Measurements from ENCODE around the gene CEP85. TPM values are rescaled to one million over a fixed set of nuclear protein-coding genes. Genes with fewer than 3 reads are reported as not detected.

CEP85 gene
- total RNA-seq, 2 experiments from 2014 or later = 45.7 to 47.0 TPM

- Mint-ChIP-seq H3K27ac (no peak overlapping the region), H3K9me3 (no peaks in the 10 kb centered on the region), H3K36me3 (ENCODE audit: low read depth) (no peaks in the 10 kb centered on the region), H3K27me3 (ENCODE audit: low read depth) (no peaks in the 10 kb centered on the region), H3K4me1 (ENCODE audit: low read depth) (peaks cover 30% of the 10 kb centered on the region), H3K4me3 (no peak overlapping the region)
- CTCF ChIA-PET = interaction anchor here (0.5 kb wide), 1 partner anchor 231 kb away, joined by 7 read pairs; no protein-coding TSS in a partner anchor
- intact Hi-C loops (cut with micrococcal nuclease) = no loop called here
- no peak for DNase-seq
Observed at GRCh38 chr1:26200413-26200812, 33.6 kb upstream of the CEP85 start.

- Mint-ChIP-seq H3K4me3 (no peak overlapping the region), H3K9me3 (no peaks in the 10 kb centered on the region), H3K27ac (no peak overlapping the region)
Observed at GRCh38 chr1:26203642-26204318, 30.2 kb upstream of the CEP85 start.

GRCh38 chr1:26210147-26210870 is 23.7 kb upstream of the CEP85 start:
- intact Hi-C loops (cut with micrococcal nuclease) = no loop called here
- CTCF ChIA-PET = interaction anchor here (0.7 kb wide), 1 partner anchor 196 kb away, joined by 6 read pairs; no protein-coding TSS in a partner anchor
- no peak for DNase-seq
- Mint-ChIP-seq H3K27ac (no peak overlapping the region), H3K9me3 (no peaks in the 10 kb centered on the region), H3K36me3 (ENCODE audit: low read depth) (no peaks in the 10 kb centered on the region), H3K27me3 (ENCODE audit: low read depth) (no peaks in the 10 kb centered on the region), H3K4me3 (no peak overlapping the region), H3K4me1 (ENCODE audit: low read depth) (no peaks in the 10 kb centered on the region)

More at GRCh38 chr1:26203642-26204318, 30.2 kb upstream of the CEP85 start:
- DNase-seq = peak; percentile 22
- intact Hi-C loops (cut with micrococcal nuclease) = no loop called here
- CTCF ChIA-PET = interaction anchor here (1.2 to 2.6 kb wide), 4 partner anchors 9 to 214 kb away, joined by 3 to 8 read pairs (median 6); partner anchors contain the start of gene CEP85
- Mint-ChIP-seq H3K36me3 (ENCODE audit: low read depth) (no peaks in the 10 kb centered on the region), H3K4me1 (ENCODE audit: low read depth) (peaks cover 30% of the 10 kb centered on the region), H3K27me3 (ENCODE audit: low read depth) (no peaks in the 10 kb centered on the region)

GRCh38 chr1:26212726-26213125 is 21.3 kb upstream of the CEP85 start:
- Mint-ChIP-seq H3K4me1 (ENCODE audit: low read depth) (no peaks in the 10 kb centered on the region), H3K27ac (no peak overlapping the region), H3K4me3 (no peak overlapping the region), H3K36me3 (ENCODE audit: low read depth) (no peaks in the 10 kb centered on the region), H3K9me3 (no peaks in the 10 kb centered on the region), H3K27me3 (ENCODE audit: low read depth) (no peaks in the 10 kb centered on the region)
- intact Hi-C loops (cut with micrococcal nuclease) = no loop called here
- CTCF ChIA-PET = interaction anchor here (0.8 to 1.0 kb wide), 2 partner anchors 9 to 150 kb away, joined by 3 to 4 read pairs; no protein-coding TSS in a partner anchor
- no peak for DNase-seq

GRCh38 chr1:26213335-26213905 is 20.6 kb upstream of the CEP85 start:
- no peak for DNase-seq
- no peak overlapping the region for H3K4me3 Mint-ChIP-seq
- H3K36me3 Mint-ChIP-seq (ENCODE audit: low read depth) = no peaks in the 10 kb centered on the region
- no peaks in the 10 kb centered on the region for H3K9me3 Mint-ChIP-seq
- H3K4me1 Mint-ChIP-seq (ENCODE audit: low read depth) = no peaks in the 10 kb centered on the region
- CTCF ChIA-PET = interaction anchor here (0.8 kb wide), 1 partner anchor 149 kb away, joined by 3 read pairs; no protein-coding TSS in a partner anchor
- H3K27ac Mint-ChIP-seq = no peak overlapping the region
- no peaks in the 10 kb centered on the region for H3K27me3 Mint-ChIP-seq (ENCODE audit: low read depth)
- intact Hi-C loops (cut with micrococcal nuclease) = no loop called here

GRCh38 chr1:26215246-26215645 is 18.8 kb upstream of the CEP85 start:
- CTCF ChIA-PET = interaction anchor here (1.7 kb wide), 1 partner anchor 17 kb away, joined by 4 read pairs; no protein-coding TSS in a partner anchor
- H3K4me3 Mint-ChIP-seq = no peak overlapping the region
- no peak overlapping the region for H3K27ac Mint-ChIP-seq

GRCh38 chr1:26218906-26219494 is 15.0 kb upstream of the CEP85 start:
- Mint-ChIP-seq H3K27me3 (ENCODE audit: low read depth) (no peaks in the 10 kb centered on the region), H3K36me3 (ENCODE audit: low read depth) (no peaks in the 10 kb centered on the region), H3K4me1 (ENCODE audit: low read depth) (no peaks in the 10 kb centered on the region), H3K9me3 (no peaks in the 10 kb centered on the region), H3K27ac (no peak overlapping the region), H3K4me3 (no peak overlapping the region)
- CTCF ChIA-PET = no interaction called here
- intact Hi-C loops (cut with micrococcal nuclease) = no loop called here
- no peak for DNase-seq

More at GRCh38 chr1:26215246-26215645, 18.8 kb upstream of the CEP85 start:
- intact Hi-C loops (cut with micrococcal nuclease) = no loop called here
- Mint-ChIP-seq H3K9me3 (no peaks in the 10 kb centered on the region), H3K4me1 (ENCODE audit: low read depth) (no peaks in the 10 kb centered on the region), H3K27me3 (ENCODE audit: low read depth) (no peaks in the 10 kb centered on the region), H3K36me3 (ENCODE audit: low read depth) (no peaks in the 10 kb centered on the region)
- no peak for DNase-seq

- no peaks in the 10 kb centered on the region for H3K36me3 Mint-ChIP-seq (ENCODE audit: low read depth)
- DNase-seq = no peak
- CTCF ChIA-PET = interaction anchor here (0.6 to 1.5 kb wide), 4 partner anchors 14 to 197 kb away, joined by 3 to 9 read pairs (median 4); partner anchors contain the start of genes CEP85 and ZNF593
- intact Hi-C loops (cut with micrococcal nuclease) = no loop called here
- H3K4me3 Mint-ChIP-seq = no peak overlapping the region
- H3K27me3 Mint-ChIP-seq (ENCODE audit: low read depth) = peaks cover 8% of the 10 kb centered on the region
- H3K27ac Mint-ChIP-seq = no peak overlapping the region
- no peaks in the 10 kb centered on the region for H3K9me3 Mint-ChIP-seq
- peaks cover 8% of the 10 kb centered on the region for H3K4me1 Mint-ChIP-seq (ENCODE audit: low read depth)
Observed at GRCh38 chr1:26220199-26220912, 13.6 kb upstream of the CEP85 start.

GRCh38 chr1:26221094-26221493 is 12.9 kb upstream of the CEP85 start:
- intact Hi-C loops (cut with micrococcal nuclease) = no loop called here
- CTCF ChIA-PET = interaction anchor here (0.7 to 1.5 kb wide), 3 partner anchors 13 to 177 kb away, joined by 3 to 9 read pairs (median 5); partner anchors contain the start of gene CEP85
- peaks cover 14% of the 10 kb centered on the region for H3K4me1 Mint-ChIP-seq (ENCODE audit: low read depth)
- H3K27ac Mint-ChIP-seq = no peak overlapping the region
- H3K9me3 Mint-ChIP-seq = no peaks in the 10 kb centered on the region
- no peak overlapping the region for H3K4me3 Mint-ChIP-seq
- H3K27me3 Mint-ChIP-seq (ENCODE audit: low read depth) = peaks cover 14% of the 10 kb centered on the region
- DNase-seq = no peak
- H3K36me3 Mint-ChIP-seq (ENCODE audit: low read depth) = no peaks in the 10 kb centered on the region

- intact Hi-C loops (cut with micrococcal nuclease) = no loop called here
- peaks cover 14% of the 10 kb centered on the region for H3K4me1 Mint-ChIP-seq (ENCODE audit: low read depth)
- CTCF ChIA-PET = no interaction called here
- DNase-seq = no peak
- no peaks in the 10 kb centered on the region for H3K9me3 Mint-ChIP-seq
- peaks cover 18% of the 10 kb centered on the region for H3K27me3 Mint-ChIP-seq (ENCODE audit: low read depth)
- H3K27ac Mint-ChIP-seq = no peak overlapping the region
- H3K4me3 Mint-ChIP-seq = no peak overlapping the region
- no peaks in the 10 kb centered on the region for H3K36me3 Mint-ChIP-seq (ENCODE audit: low read depth)
Observed at GRCh38 chr1:26224606-26225005, 9.4 kb upstream of the CEP85 start.

GRCh38 chr1:26225033-26225831 is 8.8 kb upstream of the CEP85 start:
- DNase-seq = peak; percentile 72
- Mint-ChIP-seq H3K9me3 (no peaks in the 10 kb centered on the region), H3K27me3 (ENCODE audit: low read depth) (peaks cover 18% of the 10 kb centered on the region), H3K27ac (no peak overlapping the region), H3K4me1 (ENCODE audit: low read depth) (peaks cover 14% of the 10 kb centered on the region), H3K4me3 (peak overlapping the region; percentile 64), H3K36me3 (ENCODE audit: low read depth) (no peaks in the 10 kb centered on the region)
- intact Hi-C loops (cut with micrococcal nuclease) = no loop called here
- CTCF ChIA-PET = no interaction called here

All from activated naive CD4-positive, alpha-beta T cell treated with anti-CD3 and anti-CD28 coated beads for 36 hours (primary cell).